OCI-LY3 (cell line): Measurements from ENCODE around the gene OSBPL3.

Source experiments
- H2AFZ ChIP-seq: fragments of 200-600, 300-600 bp; shearing (Covaris generic); 2 replicates; pipeline ENCODE4 v1.6.0; 2014; ENCODE audit warnings: antibody characterized with exemption, low read depth, low read length
- H3K27ac ChIP-seq: fragments of 200-600, 300-600 bp; sonication (generic); 2 replicates; pipeline ENCODE4 v1.5.1; 2014; ENCODE audit warnings: mild to moderate bottlenecking, low read length, moderate library complexity, mixed read lengths
- H3K27me3 ChIP-seq: fragments of 200-600, 300-600 bp; sonication (generic); 2 replicates; pipeline ENCODE4 v1.6.1; 2014; ENCODE audit warnings: low read depth, low read length, mixed read lengths
- H3K36me3 ChIP-seq: fragments of 200-600, 300-600 bp; sonication (generic); replicated peaks from 2 replicates; pipeline ENCODE3; 2014; ENCODE audit warnings: low read depth, low read length, mixed read lengths
- H3K4me1 ChIP-seq: fragments of 300-600, 200-600 bp; sonication (generic); 2 replicates; pipeline ENCODE4 v1.6.1; 2014; ENCODE audit warnings: low read length, mixed read lengths
- H3K4me2 ChIP-seq: fragments of 200-600, 300-600 bp; sonication (generic); 2 replicates; pipeline ENCODE4 v1.6.1; 2014; ENCODE audit warnings: low read length, mixed read lengths
- H3K4me3 ChIP-seq: fragments of 300-600, 200-600 bp; sonication (generic); 2 replicates; pipeline ENCODE4 v1.5.1; 2014; ENCODE audit warnings: antibody characterized with exemption, mild to moderate bottlenecking, low read length, moderate library complexity
- H3K79me2 ChIP-seq: fragments of 300-600, 200-600 bp; shearing (Covaris generic); 2 replicates; pipeline ENCODE4 v1.6.1; 2014; ENCODE audit warnings: mild to moderate bottlenecking, low read length, mixed read lengths
- H3K9ac ChIP-seq: fragments of 300-600, 200-600 bp; shearing (Covaris generic); 2 replicates; pipeline ENCODE4 v1.6.0; 2014; ENCODE audit warnings: mild to moderate bottlenecking, low read length, moderate library complexity
- H3K9me3 ChIP-seq: fragments of 200-600, 300-600 bp; shearing (Covaris generic); 2 replicates; pipeline ENCODE4 v1.6.1; 2014; ENCODE audit warnings: low read length, mixed read lengths; ENCODE audit not compliant: insufficient read depth
- H4K20me1 ChIP-seq: fragments of 200-600, 300-600 bp; sonication (generic); 2 replicates; pipeline ENCODE4 v1.6.1; 2016; ENCODE audit warnings: low read length, mixed read lengths; ENCODE audit not compliant: insufficient read depth
- CTCF ChIP-seq: fragments of 200-600, 300-600 bp; sonication (generic); IDR thresholded peaks from 2 replicates; pipeline ENCODE4 v1.5.1; 2014; ENCODE audit warnings: antibody characterized with exemption, low read length, low read depth
- EZH2phosphoT487 ChIP-seq: fragments of 200-600 bp; shearing (Covaris generic); IDR thresholded peaks from 2 replicates; pipeline ENCODE4 v1.6.1; 2018; ENCODE audit warnings: antibody characterized with exemption, mixed run types, low read depth

The OSBPL3 gene

GRCh38 chr7:24948739-24949138 lies 31.2 kb downstream of the OSBPL3 start:
- Histone ChIP-seq H3K9ac (no peak overlapping the region), H4K20me1 (no peaks in the 10 kb centered on the region), H3K4me1 (peaks cover 18% of the 10 kb centered on the region), H3K79me2 (no peaks in the 10 kb centered on the region; the same call in 1 of the 2 replicates), H3K9me3 (no peaks in the 10 kb centered on the region), H2AFZ (no peak overlapping the region), H3K36me3 (no peaks in the 10 kb centered on the region), H3K27me3 (no peaks in the 10 kb centered on the region), H3K27ac (no peak overlapping the region), H3K4me2 (peak overlapping the region; percentile 26), H3K4me3 (no peak overlapping the region)
- TF ChIP-seq EZH2phosphoT487 (no peak), CTCF (no peak)

GRCh38 chr7:24946467-24946866 lies 33.5 kb downstream of the OSBPL3 start:
- H3K9ac ChIP-seq, result no peak overlapping the region
- no peak overlapping the region for H3K4me3 ChIP-seq
- H3K36me3 ChIP-seq, result no peaks in the 10 kb centered on the region
- TF ChIP-seq EZH2phosphoT487, result no peak
- TF ChIP-seq CTCF, result no peak
- H3K4me1 ChIP-seq, result peaks cover 18% of the 10 kb centered on the region
- no peak overlapping the region for H3K27ac ChIP-seq
- no peaks in the 10 kb centered on the region for H3K9me3 ChIP-seq
- H3K4me2 ChIP-seq, result no peak overlapping the region
- H3K27me3 ChIP-seq, result no peaks in the 10 kb centered on the region
- H2AFZ ChIP-seq, result no peak overlapping the region
- H4K20me1 ChIP-seq, result no peaks in the 10 kb centered on the region
- H3K79me2 ChIP-seq, result no peaks in the 10 kb centered on the region; the same call in 1 of the 2 replicates

GRCh38 chr7:24945899-24946298 lies 34.1 kb downstream of the OSBPL3 start:
- Histone ChIP-seq H4K20me1 (no peaks in the 10 kb centered on the region), H3K27ac (no peak overlapping the region), H3K9me3 (no peaks in the 10 kb centered on the region), H3K4me1 (peaks cover 18% of the 10 kb centered on the region), H3K9ac (no peak overlapping the region), H3K79me2 (no peaks in the 10 kb centered on the region; the same call in 1 of the 2 replicates), H3K4me3 (no peak overlapping the region), H3K27me3 (no peaks in the 10 kb centered on the region), H3K4me2 (no peak overlapping the region), H2AFZ (no peak overlapping the region), H3K36me3 (no peaks in the 10 kb centered on the region)
- TF ChIP-seq EZH2phosphoT487 (no peak), CTCF (no peak)

GRCh38 chr7:24943096-24943948 lies 36.7 kb downstream of the OSBPL3 start:
- Histone ChIP-seq H3K9me3 (no peaks in the 10 kb centered on the region), H2AFZ (no peak overlapping the region), H3K27ac (no peak overlapping the region), H3K9ac (no peak overlapping the region), H3K4me3 (no peak overlapping the region), H3K4me1 (peaks cover 12% of the 10 kb centered on the region), H3K79me2 (no peaks in the 10 kb centered on the region), H4K20me1 (no peaks in the 10 kb centered on the region), H3K4me2 (no peak overlapping the region), H3K27me3 (no peaks in the 10 kb centered on the region), H3K36me3 (no peaks in the 10 kb centered on the region)
- TF ChIP-seq EZH2phosphoT487 (no peak), CTCF (no peak)
